EH (cell line): ENCODE measurements around the gene IRF5.
A peak's percentile ranks its signal among the peaks of the same experiment; 100 is the strongest.

Source experiments
- DNase-seq: peaks from one replicate; pipeline ENCODE4 v3.0.0-alpha.2; 2015; ENCODE audit warnings: low read depth

IRF5 gene

GRCh38 chr7:128921866-128922440 is 15.8 kb upstream of the IRF5 start:
- DNase-seq, result no peak

- no peak for DNase-seq
Measured at GRCh38 chr7:128922496-128923410, 15.0 kb upstream of the IRF5 start.

- DNase-seq, result no peak
Measured at GRCh38 chr7:128923411-128923800, 14.3 kb upstream of the IRF5 start.

GRCh38 chr7:128924707-128925588 is 12.8 kb upstream of the IRF5 start:
- DNase-seq, result no peak

- DNase-seq, result no peak
Measured at GRCh38 chr7:128928159-128928813, 9.4 kb upstream of the IRF5 start.

- no peak for DNase-seq
Measured at GRCh38 chr7:128928882-128929788, 8.6 kb upstream of the IRF5 start.

GRCh38 chr7:128931190-128931798 is 6.4 kb upstream of the IRF5 start:
- DNase-seq, result no peak

GRCh38 chr7:128931965-128932861 is 5.5 kb upstream of the IRF5 start:
- no peak for DNase-seq

- DNase-seq, result no peak
Measured at GRCh38 chr7:128932862-128933179, 4.9 kb upstream of the IRF5 start.

- peak; percentile 37 for DNase-seq
Measured at GRCh38 chr7:128933180-128933891, 4.4 kb upstream of the IRF5 start.

GRCh38 chr7:128934361-128935341 is 3.1 kb upstream of the IRF5 start:
- DNase-seq, result no peak

- no peak for DNase-seq
Measured at GRCh38 chr7:128935342-128935730, 2.4 kb upstream of the IRF5 start.

GRCh38 chr7:128936798-128937197 is 929 bp upstream of the IRF5 start:
- no peak for DNase-seq

- no peak for DNase-seq
Measured at GRCh38 chr7:128937271-128937646, 468 bp upstream of the IRF5 start.

GRCh38 chr7:128938544-128939074 is 882 bp downstream of the IRF5 start:
- no peak for DNase-seq

GRCh38 chr7:128939075-128939860 is 1.5 kb downstream of the IRF5 start:
- no peak for DNase-seq
